ENCODE results near the gene ATR.

DNA sequence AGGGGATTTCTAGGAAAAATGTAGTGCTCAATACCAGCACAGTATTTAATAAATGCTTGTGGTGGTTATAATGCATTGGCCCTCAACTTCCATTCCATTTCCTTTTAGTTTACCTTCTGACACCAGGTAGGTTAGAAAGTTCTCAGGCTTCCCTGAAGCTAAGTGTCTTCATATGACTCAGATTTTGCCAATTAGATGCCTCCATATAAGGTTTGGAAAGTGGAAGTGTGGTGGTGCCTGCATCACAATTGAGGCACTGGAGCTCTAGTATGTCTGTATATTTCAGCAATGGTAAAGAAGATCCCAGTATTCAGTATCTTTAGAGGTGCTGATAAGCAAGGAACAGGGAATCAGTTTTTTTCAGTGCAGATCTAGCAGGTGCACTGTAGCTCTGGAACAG lies 149.0 kb downstream of the ATR start:
- no peak for TF ChIP-seq EZH2 (IDR thresholded peaks at IDR 0.05; ENCODE audit: low read length)
- TF ChIP-seq, protein P1, sequence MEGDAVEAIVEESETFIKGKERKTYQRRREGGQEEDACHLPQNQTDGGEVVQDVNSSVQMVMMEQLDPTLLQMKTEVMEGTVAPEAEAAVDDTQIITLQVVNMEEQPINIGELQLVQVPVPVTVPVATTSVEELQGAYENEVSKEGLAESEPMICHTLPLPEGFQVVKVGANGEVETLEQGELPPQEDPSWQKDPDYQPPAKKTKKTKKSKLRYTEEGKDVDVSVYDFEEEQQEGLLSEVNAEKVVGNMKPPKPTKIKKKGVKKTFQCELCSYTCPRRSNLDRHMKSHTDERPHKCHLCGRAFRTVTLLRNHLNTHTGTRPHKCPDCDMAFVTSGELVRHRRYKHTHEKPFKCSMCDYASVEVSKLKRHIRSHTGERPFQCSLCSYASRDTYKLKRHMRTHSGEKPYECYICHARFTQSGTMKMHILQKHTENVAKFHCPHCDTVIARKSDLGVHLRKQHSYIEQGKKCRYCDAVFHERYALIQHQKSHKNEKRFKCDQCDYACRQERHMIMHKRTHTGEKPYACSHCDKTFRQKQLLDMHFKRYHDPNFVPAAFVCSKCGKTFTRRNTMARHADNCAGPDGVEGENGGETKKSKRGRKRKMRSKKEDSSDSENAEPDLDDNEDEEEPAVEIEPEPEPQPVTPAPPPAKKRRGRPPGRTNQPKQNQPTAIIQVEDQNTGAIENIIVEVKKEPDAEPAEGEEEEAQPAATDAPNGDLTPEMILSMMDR (optimal IDR thresholded peaks at IDR 0.05 in 1 of 3, IDR thresholded peaks at IDR 0.05 in 1 of 3, conservative IDR thresholded peaks at IDR 0.05 in 1 of 3; ENCODE audit: extremely low read depth in 1 of 3, insufficient read depth in 2 of 3, low read length in 3 of 3), result no peak
